Measurements from ENCODE around the gene CTAG1B.
"Not testable (repeated sequence)": the region's sequence is repeated elsewhere in the genome, so short reads cannot be mapped to it uniquely, and the experiment has no call there.

CTAG1B gene

DNA sequence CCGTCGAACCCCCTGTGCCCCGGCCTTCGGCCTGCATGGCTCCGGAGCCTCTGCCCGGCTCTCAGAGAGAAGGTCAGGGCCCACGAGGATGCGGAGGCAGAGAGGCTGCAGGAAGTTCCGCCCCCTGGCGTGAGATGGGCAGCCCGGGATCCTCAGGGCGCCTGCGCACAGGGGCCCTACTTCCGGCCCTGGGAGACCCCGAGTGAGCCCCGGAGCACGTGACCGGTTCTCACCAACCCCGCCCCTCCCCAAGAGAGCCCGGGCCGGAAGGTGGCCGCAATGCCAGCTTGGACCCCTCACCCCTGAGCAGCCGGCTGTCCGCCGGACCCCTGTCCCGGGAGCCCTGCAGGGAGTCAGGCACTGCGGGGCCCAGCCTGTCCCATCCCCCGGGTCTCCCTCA, at the start of gene CTAG1B:
Gene CTAG1B, minus strand, starts transcription at position 101 of the 400 bp plus-strand sequence. Its CDS starts 64 bp downstream, at position 37.
- not testable (repeated sequence) for DNase-seq (ENCODE audit: low read depth in 3 of 3)

- no peak for DNase-seq (ENCODE audit: low read depth in 3 of 3)
Measured at GRCh38 chrX:154661899-154662298, 42.8 kb upstream of the CTAG1B start.

DNA sequence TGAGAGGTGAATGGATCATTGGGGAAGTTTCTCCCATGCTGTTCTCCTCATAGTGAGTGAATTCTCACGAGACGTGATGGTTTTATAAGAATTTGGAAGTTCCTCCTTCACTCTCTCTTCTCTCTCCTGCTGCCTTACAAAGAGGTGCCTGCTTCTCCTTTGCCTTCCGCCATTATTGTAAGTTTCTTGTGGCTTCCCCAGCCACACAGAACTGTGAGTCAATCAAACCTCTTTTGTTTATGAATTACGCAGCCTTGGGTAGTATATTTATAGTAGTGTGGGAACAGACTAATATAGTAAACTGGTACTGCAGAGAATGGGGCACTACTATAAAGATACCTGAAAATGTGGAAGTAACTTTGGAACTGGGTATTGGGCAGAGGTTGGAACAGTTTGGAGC, 42.1 kb upstream of the CTAG1B start:
- DNase-seq (ENCODE audit: low read depth in 3 of 3) = no peak

DNA sequence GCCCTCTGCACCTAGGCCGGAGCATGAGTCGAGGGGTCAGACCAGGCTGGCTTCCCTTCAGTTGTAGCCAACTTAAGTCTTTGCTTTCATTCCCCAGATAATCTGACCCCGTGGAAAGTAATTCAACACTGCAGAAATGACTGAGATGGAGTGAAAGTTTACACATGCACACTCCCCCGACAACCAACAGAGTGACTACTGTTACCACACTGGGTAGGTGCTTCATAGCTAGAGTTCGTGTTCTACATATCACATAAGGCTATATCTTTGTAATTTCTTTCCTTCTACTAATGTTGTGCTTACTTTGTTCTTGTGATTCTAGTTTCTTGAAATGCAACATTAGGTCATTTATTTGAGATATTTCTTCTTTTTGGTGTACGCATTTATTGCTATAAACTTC, 41.5 kb upstream of the CTAG1B start:
- DNase-seq (ENCODE audit: low read depth in 3 of 3) = no peak

- no peak for DNase-seq (ENCODE audit: low read depth in 3 of 3)
Measured at GRCh38 chrX:154658957-154659356, 39.9 kb upstream of the CTAG1B start.

- no peak for DNase-seq (ENCODE audit: low read depth in 3 of 3)
Measured at GRCh38 chrX:154658187-154658586, 39.1 kb upstream of the CTAG1B start.

DNA sequence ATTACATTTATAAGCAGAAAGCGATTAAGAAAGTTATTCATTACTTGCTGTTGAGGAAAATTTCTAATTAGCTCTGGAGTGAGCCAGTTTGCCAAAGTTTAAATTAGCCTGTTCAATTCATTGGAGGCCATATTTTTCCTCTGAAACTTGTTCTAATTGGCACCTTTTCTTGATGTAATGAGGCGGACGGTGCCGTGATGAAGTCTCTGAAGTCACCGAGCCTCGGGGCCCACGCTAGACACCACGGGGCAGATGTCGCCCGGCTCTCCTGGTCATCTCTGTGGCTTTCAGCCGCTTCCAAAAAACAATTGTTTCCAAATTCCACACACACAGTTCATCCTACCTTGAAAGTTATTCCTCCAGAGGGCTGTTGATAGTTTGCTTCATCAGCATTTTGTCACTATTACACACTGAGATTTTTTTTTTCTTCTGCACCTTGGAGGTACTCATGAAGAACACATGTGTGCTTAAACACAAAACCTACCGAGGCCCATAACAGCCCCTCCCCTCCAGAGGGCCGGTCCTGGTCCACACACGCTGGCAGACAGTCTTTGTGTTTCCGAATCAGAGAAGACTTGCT, 38.2 kb upstream of the CTAG1B start:
- no peak for DNase-seq (ENCODE audit: low read depth in 3 of 3)

- DNase-seq (ENCODE audit: low read depth in 3 of 3) = no peak
Measured at GRCh38 chrX:154655786-154656185, 36.7 kb upstream of the CTAG1B start.

DNA sequence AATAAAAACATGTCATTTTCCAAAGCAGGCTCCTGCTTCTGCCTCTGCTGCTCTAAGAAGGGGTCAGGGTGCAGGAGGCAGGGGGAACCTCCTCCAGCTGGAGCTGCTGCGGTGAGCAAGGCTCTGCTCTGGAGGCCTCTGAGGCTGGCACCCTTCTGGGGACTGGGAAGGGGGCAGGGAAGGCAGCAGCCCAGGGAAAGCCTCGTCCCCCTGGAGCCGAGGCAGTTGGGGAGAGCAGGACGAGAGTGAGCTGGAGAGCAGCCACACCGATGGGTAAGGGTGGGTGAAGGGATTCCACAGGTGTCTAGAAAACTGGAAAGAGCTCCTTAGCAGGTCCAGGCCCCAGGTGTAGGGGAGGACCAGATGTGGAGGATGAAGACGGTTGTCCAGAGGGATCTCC, 36.3 kb upstream of the CTAG1B start:
- no peak for DNase-seq (ENCODE audit: low read depth in 3 of 3)

- DNase-seq (ENCODE audit: low read depth in 3 of 3) = no peak
Measured at GRCh38 chrX:154654925-154655324, 35.8 kb upstream of the CTAG1B start.

DNA sequence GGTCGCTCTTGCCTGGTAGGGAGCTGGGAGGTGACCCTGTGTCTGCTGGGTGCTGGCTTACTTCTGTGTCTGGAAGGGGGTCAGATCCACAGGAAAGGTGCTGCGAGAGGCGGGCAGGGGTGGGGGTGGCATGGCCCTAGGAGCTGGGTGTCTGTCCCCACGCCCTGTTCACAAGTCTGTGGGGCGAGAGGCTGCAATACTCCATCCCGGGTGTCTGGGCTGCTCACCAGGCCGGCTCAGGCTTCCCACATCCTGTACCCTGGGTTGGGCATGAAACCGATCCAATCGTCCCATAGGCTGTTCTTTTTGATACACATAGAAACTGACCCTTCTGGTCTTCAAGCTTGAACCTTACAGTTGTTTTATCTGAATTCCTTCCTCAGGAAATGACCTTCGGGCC, 35.3 kb upstream of the CTAG1B start:
- DNase-seq (ENCODE audit: low read depth in 3 of 3) = no peak

DNA sequence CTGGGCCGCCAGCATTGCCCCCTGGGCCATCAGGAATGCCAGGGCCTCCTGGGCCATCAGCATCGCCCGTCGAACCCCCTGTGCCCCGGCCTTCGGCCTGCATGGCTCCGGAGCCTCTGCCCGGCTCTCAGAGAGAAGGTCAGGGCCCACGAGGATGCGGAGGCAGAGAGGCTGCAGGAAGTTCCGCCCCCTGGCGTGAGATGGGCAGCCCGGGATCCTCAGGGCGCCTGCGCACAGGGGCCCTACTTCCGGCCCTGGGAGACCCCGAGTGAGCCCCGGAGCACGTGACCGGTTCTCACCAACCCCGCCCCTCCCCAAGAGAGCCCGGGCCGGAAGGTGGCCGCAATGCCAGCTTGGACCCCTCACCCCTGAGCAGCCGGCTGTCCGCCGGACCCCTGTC, 34.3 kb upstream of the CTAG1B start, which contains the start of gene CTAG2:
Gene CTAG2, minus strand, starts transcription at position 167 of the 400 bp plus-strand sequence. Its CDS starts 64 bp downstream, at position 103.
- DNase-seq (ENCODE audit: low read depth in 3 of 3) = not testable (repeated sequence)

- DNase-seq (ENCODE audit: low read depth in 3 of 3) = no peak
Measured at GRCh38 chrX:154653048-154653401, 33.9 kb upstream of the CTAG1B start.

DNA sequence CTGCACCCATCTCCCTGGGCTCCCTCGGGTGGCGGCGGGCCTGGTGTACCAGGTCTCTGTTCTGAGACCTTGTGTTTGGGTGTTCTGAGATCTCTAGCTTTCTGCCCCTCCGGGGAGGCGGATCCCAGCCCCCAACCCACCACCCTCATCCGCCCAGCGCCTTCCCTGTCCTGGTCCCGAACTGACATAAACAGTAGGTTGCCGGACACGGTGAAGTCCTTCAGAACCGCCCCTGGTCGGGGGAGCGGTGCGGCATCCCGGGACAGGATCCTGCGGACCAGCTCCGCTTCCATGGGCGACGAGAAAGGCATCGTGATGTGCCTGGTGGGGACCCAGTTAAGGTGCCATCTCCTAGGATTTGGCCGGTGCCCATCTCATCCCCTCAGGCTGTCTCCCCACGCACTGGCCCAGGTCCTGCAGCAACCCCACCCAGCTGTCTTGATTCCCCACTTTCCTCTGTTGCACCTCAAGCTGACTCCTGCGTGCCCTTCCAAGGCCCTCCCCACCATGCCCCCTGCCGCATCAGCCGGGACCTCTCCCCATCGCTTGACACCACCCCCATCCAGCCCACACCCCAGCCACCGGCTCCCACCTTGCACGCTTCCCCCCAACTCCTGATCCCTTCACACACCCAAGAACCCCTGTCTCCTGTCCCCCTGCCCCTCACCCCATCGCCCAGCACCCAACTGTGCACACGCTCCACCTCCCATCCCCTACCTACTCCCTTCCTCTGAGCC, 33.4 kb upstream of the CTAG1B start:
- DNase-seq (ENCODE audit: low read depth in 3 of 3) = no peak

DNA sequence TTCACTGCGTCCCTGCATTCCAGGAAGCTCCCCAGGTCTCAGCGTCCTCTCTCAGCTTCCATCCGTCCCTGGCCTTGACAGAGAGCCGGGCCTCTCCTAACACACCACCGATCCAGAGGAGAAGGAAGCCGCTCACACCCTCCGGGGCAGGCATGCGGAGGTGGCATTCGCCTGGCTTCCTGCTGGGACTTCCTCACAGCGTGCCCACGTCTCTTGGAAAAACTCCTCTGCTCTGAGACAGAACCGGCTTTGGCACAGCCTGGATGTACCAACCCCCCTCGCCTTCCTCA, 31.1 kb upstream of the CTAG1B start:
- no peak for DNase-seq (ENCODE audit: low read depth in 3 of 3)

- no peak for DNase-seq (ENCODE audit: low read depth in 3 of 3)
Measured at GRCh38 chrX:154649503-154650220, 30.6 kb upstream of the CTAG1B start.

- no peak for DNase-seq (ENCODE audit: low read depth in 3 of 3)
Measured at GRCh38 chrX:154648931-154649330, 29.8 kb upstream of the CTAG1B start.

DNA sequence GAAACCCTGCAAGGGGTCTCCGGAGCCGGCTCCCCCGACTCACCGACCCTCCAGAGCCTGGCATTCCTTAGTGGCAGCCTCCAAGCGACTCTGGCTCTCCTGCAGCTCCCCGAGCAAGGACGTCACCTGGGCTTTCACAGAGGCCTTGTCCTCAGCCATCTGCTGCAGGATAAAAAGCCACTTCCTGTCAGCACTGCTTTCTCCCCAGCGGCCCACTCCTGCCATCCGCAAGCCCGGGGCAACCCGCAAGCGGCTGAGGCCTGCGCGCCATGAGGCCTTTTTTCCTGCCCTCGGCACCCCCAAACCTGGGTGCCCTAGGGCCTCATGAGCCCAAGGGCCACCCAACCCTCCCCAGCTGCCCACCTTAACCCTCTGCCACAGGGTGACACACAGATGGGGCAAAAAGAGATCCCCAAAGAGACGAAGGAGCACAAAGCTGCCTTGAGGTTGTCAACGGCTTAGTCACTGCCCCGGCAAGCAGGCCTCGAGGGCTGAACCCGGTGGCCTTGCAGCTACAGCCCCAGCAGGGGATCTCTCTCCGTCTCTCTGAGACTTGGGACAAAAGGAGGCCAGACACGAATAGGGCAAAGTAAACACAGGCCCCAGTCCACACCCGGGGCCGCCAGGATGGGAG, 26.8 kb upstream of the CTAG1B start:
- DNase-seq (ENCODE audit: low read depth in 3 of 3) = not testable (repeated sequence)

DNA sequence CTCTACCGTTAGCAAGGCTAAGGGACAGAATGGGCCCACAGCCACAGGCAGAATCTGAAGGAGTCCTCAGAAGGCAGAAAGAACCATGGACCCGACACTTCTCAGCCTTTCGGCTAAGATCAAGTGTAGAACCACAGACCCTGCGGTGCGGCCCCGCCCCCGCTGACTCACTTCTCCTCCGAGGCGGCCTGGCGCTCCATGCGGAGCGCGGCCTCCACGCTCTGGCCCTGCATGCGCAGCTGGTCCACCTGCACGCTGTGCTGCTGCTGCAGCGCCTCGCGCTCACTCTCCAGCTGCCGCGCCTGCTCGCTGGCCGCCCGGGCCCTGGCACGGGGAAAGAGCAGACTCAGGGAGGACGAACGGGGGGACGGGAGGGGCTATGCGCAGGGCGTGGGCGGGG, 24.6 kb upstream of the CTAG1B start:
- not testable (repeated sequence) for DNase-seq (ENCODE audit: low read depth in 3 of 3)

DNA sequence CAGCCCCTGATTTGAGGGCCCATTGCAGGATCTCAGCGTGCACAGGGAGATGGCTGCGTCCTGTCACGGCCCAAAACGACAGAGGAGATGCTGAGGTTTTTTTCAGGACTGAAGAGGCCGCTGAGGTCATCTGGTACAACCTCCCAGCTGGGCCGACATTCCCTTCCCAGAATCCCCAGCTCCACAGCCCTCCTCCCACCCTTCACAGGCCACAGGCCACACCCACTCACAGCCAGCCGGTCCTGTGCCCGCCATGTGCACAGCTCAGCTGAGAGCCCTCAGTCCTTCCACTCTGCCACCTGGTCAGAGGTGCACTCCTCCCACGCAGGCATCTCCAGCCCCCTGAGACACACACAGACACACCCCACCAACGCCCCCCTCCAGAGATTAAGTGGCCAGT, 22.7 kb upstream of the CTAG1B start:
- DNase-seq (ENCODE audit: low read depth in 3 of 3) = not testable (repeated sequence)

DNA sequence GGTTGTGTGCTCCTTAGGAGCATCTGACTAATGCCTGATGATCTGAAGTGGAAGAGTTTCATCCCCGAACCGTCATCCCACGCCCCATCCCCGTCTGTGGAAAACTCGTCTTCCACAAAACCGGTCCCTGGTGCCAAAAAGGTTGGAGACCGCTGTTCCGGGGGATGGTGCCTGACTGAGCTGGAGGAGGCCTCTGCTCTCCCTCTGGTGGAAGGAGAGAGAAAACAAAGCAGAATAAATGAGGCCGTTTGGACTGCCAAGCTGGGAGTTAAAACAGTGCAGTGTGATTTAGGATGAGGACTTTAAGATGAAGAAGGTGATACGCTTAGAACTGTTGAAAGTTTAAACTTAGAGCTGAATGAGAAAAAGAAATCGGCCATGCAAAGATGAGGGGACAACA, 14.6 kb upstream of the CTAG1B start:
- not testable (repeated sequence) for DNase-seq (ENCODE audit: low read depth in 3 of 3)

DNA sequence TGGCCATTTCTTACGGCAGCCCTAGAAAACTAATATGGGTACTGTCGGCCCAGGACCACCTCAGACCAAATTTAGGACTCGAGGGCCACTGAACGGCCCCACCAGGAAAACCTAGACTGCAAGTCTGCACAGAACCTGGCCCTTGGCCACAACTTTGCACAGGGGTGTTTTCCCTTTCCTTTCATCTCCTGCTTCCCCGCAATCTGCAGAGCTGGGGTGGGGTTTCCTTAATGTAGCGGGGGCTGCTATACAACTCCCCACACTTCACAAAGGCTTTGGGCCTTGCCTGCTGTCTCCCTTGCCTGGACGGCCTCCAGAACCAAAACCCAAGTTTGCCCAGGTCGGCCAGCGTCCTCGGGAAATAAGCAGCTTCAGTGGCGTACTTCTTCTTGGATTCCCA, 11.9 kb upstream of the CTAG1B start:
- DNase-seq (ENCODE audit: low read depth in 3 of 3) = not testable (repeated sequence)

DNA sequence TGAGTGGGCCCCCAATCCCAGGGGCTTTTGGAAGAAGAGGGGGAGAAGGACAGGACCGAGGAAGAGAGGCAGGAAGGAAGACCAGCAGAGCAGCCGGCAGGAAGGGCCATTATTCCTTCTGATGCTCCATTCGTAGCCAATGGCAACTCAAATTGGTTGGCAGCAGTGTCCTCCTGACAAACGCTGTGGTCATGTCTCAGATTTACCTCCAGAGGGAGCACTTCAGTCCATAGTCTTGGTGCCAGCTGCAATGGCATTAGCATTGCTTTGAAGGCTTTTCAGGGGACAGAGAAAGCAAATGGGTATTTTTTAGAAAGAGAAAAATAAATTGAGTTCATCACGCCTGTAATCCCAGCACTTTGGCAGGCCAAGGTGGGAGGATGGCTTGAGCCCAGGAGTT, 9.9 kb upstream of the CTAG1B start:
- not testable (repeated sequence) for DNase-seq (ENCODE audit: low read depth in 3 of 3)

All from stimulated activated CD4-positive, alpha-beta T cell treated with anti-CD3 and anti-CD28 coated beads, TNF-alpha, amount 100 ng/mL, for 48 hours (primary cell).